ENCODE data around the gene ZNRF4.

ZNRF4 gene

GRCh38 chr19:5457709-5458108 is 2.5 kb downstream of the ZNRF4 start:
- Histone ChIP-seq H3K18ac (ENCODE audit: low read length) (no peak overlapping the region), H4K12ac (ENCODE audit: low read depth, low read length) (no peak overlapping the region), H3K79me2 (ENCODE audit: control insufficient read depth, insufficient read depth, low read length, poor library complexity) (no peaks in the 10 kb centered on the region), H3K14ac (ENCODE audit: low read length) (no peak overlapping the region), H2BK5ac (ENCODE audit: low read depth, low read length, poor library complexity) (no peak overlapping the region), H3K36me3 (ENCODE audit: control insufficient read depth in 1 of 2, insufficient read depth in 2 of 2, low read length in 2 of 2) (no peaks in the 10 kb centered on the region), H3K4ac (ENCODE audit: low read depth, low read length) (no peak overlapping the region), H3K9ac (ENCODE audit: low read length) (no peak overlapping the region), H4K91ac (ENCODE audit: low read depth, low read length) (no peak overlapping the region), H2BK12ac (ENCODE audit: low read length) (no peak overlapping the region), H3K4me1 (ENCODE audit: control insufficient read depth in 1 of 2, insufficient read depth in 2 of 2, low read length in 2 of 2) (no peaks in the 10 kb centered on the region), H2BK120ac (ENCODE audit: insufficient read depth, low read length, poor library complexity) (no peak overlapping the region), H3K27ac (ENCODE audit: low read depth, low read length) (no peak overlapping the region), H3K4me3 (ENCODE audit: low read depth, low read length) (no peak overlapping the region), H3K27me3 (ENCODE audit: insufficient read depth, low read length) (no peaks in the 10 kb centered on the region), H4K8ac (ENCODE audit: low read depth, low read length) (no peak overlapping the region), H3K79me1 (ENCODE audit: low read length) (no peaks in the 10 kb centered on the region), H2AK5ac (ENCODE audit: low read length) (no peak overlapping the region), H3K23ac (ENCODE audit: low read length) (no peak overlapping the region), H3K4me2 (ENCODE audit: low read length) (no peak overlapping the region), H2AFZ (ENCODE audit: insufficient read depth, low read length, poor library complexity) (no peak overlapping the region), H3K9me3 (ENCODE audit: insufficient read depth, low read depth, low read length) (peaks cover 6% of the 10 kb centered on the region)
- no peak for DNase-seq
- WGBS (ENCODE audit: extremely low coverage, insufficient coverage, insufficient read length): no CpG with 5 or more reads among the region's 9 CpGs

GRCh38 chr19:5458420-5458819 is 3.2 kb downstream of the ZNRF4 start:
- Histone ChIP-seq H3K4me3 (ENCODE audit: low read depth, low read length) (no peak overlapping the region), H3K79me1 (ENCODE audit: low read length) (no peaks in the 10 kb centered on the region), H3K36me3 (ENCODE audit: control insufficient read depth in 1 of 2, insufficient read depth in 2 of 2, low read length in 2 of 2) (no peaks in the 10 kb centered on the region), H3K14ac (ENCODE audit: low read length) (no peak overlapping the region), H3K23ac (ENCODE audit: low read length) (no peak overlapping the region), H3K27me3 (ENCODE audit: insufficient read depth, low read length) (no peaks in the 10 kb centered on the region), H2BK12ac (ENCODE audit: low read length) (no peak overlapping the region), H3K79me2 (ENCODE audit: control insufficient read depth, insufficient read depth, low read length, poor library complexity) (no peaks in the 10 kb centered on the region), H2AK5ac (ENCODE audit: low read length) (no peak overlapping the region), H3K4ac (ENCODE audit: low read depth, low read length) (no peak overlapping the region), H4K91ac (ENCODE audit: low read depth, low read length) (no peak overlapping the region), H2BK5ac (ENCODE audit: low read depth, low read length, poor library complexity) (no peak overlapping the region), H2BK120ac (ENCODE audit: insufficient read depth, low read length, poor library complexity) (no peak overlapping the region), H3K4me1 (ENCODE audit: control insufficient read depth in 1 of 2, insufficient read depth in 2 of 2, low read length in 2 of 2) (no peaks in the 10 kb centered on the region), H3K9me3 (ENCODE audit: insufficient read depth, low read depth, low read length) (peaks cover 3% of the 10 kb centered on the region), H3K27ac (ENCODE audit: low read depth, low read length) (no peak overlapping the region), H2AFZ (ENCODE audit: insufficient read depth, low read length, poor library complexity) (no peak overlapping the region), H3K18ac (ENCODE audit: low read length) (no peak overlapping the region), H4K12ac (ENCODE audit: low read depth, low read length) (no peak overlapping the region), H3K4me2 (ENCODE audit: low read length) (no peak overlapping the region), H4K8ac (ENCODE audit: low read depth, low read length) (no peak overlapping the region), H3K9ac (ENCODE audit: low read length) (no peak overlapping the region)
- WGBS (ENCODE audit: extremely low coverage, insufficient coverage, insufficient read length): no CpG with 5 or more reads among the region's 7 CpGs
- DNase-seq: no peak

- Histone ChIP-seq H2BK120ac (ENCODE audit: insufficient read depth, low read length, poor library complexity) (no peak overlapping the region), H4K12ac (ENCODE audit: low read depth, low read length) (no peak overlapping the region), H3K4me1 (ENCODE audit: control insufficient read depth in 1 of 2, insufficient read depth in 2 of 2, low read length in 2 of 2) (no peaks in the 10 kb centered on the region), H3K4me2 (ENCODE audit: low read length) (no peak overlapping the region), H2AK5ac (ENCODE audit: low read length) (no peak overlapping the region), H3K27me3 (ENCODE audit: insufficient read depth, low read length) (no peaks in the 10 kb centered on the region), H3K18ac (ENCODE audit: low read length) (no peak overlapping the region), H3K27ac (ENCODE audit: low read depth, low read length) (no peak overlapping the region), H4K8ac (ENCODE audit: low read depth, low read length) (no peak overlapping the region), H3K23ac (ENCODE audit: low read length) (no peak overlapping the region), H2AFZ (ENCODE audit: insufficient read depth, low read length, poor library complexity) (no peak overlapping the region), H3K36me3 (ENCODE audit: control insufficient read depth in 1 of 2, insufficient read depth in 2 of 2, low read length in 2 of 2) (no peaks in the 10 kb centered on the region), H2BK5ac (ENCODE audit: low read depth, low read length, poor library complexity) (no peak overlapping the region), H3K9me3 (ENCODE audit: insufficient read depth, low read depth, low read length) (peaks cover 3% of the 10 kb centered on the region), H3K4ac (ENCODE audit: low read depth, low read length) (no peak overlapping the region), H3K9ac (ENCODE audit: low read length) (no peak overlapping the region), H3K79me1 (ENCODE audit: low read length) (no peaks in the 10 kb centered on the region), H2BK12ac (ENCODE audit: low read length) (no peak overlapping the region), H3K79me2 (ENCODE audit: control insufficient read depth, insufficient read depth, low read length, poor library complexity) (no peaks in the 10 kb centered on the region), H4K91ac (ENCODE audit: low read depth, low read length) (no peak overlapping the region), H3K4me3 (ENCODE audit: low read depth, low read length) (no peak overlapping the region), H3K14ac (ENCODE audit: low read length) (no peak overlapping the region)
- WGBS (ENCODE audit: extremely low coverage, insufficient coverage, insufficient read length): no CpG with 5 or more reads among the region's 6 CpGs
- no peak for DNase-seq
Observed at GRCh38 chr19:5459360-5459759, 4.1 kb downstream of the ZNRF4 start.

- Histone ChIP-seq H3K14ac (ENCODE audit: low read length) (no peak overlapping the region), H3K79me2 (ENCODE audit: control insufficient read depth, insufficient read depth, low read length, poor library complexity) (no peaks in the 10 kb centered on the region), H2BK120ac (ENCODE audit: insufficient read depth, low read length, poor library complexity) (no peak overlapping the region), H3K4me1 (ENCODE audit: control insufficient read depth in 1 of 2, insufficient read depth in 2 of 2, low read length in 2 of 2) (no peaks in the 10 kb centered on the region), H2BK5ac (ENCODE audit: low read depth, low read length, poor library complexity) (no peak overlapping the region), H3K27ac (ENCODE audit: low read depth, low read length) (no peak overlapping the region), H2AK5ac (ENCODE audit: low read length) (no peak overlapping the region), H4K12ac (ENCODE audit: low read depth, low read length) (no peak overlapping the region), H3K9me3 (ENCODE audit: insufficient read depth, low read depth, low read length) (peaks cover 6% of the 10 kb centered on the region), H3K23ac (ENCODE audit: low read length) (no peak overlapping the region), H4K91ac (ENCODE audit: low read depth, low read length) (no peak overlapping the region), H3K9ac (ENCODE audit: low read length) (no peak overlapping the region), H3K18ac (ENCODE audit: low read length) (no peak overlapping the region), H3K4me2 (ENCODE audit: low read length) (no peak overlapping the region), H4K8ac (ENCODE audit: low read depth, low read length) (no peak overlapping the region), H3K27me3 (ENCODE audit: insufficient read depth, low read length) (no peaks in the 10 kb centered on the region), H3K4ac (ENCODE audit: low read depth, low read length) (no peak overlapping the region), H2AFZ (ENCODE audit: insufficient read depth, low read length, poor library complexity) (no peak overlapping the region), H3K36me3 (ENCODE audit: control insufficient read depth in 1 of 2, insufficient read depth in 2 of 2, low read length in 2 of 2) (no peaks in the 10 kb centered on the region), H2BK12ac (ENCODE audit: low read length) (no peak overlapping the region), H3K79me1 (ENCODE audit: low read length) (no peaks in the 10 kb centered on the region), H3K4me3 (ENCODE audit: low read depth, low read length) (no peak overlapping the region)
- no CpG with 5 or more reads among the region's 3 CpGs for WGBS (ENCODE audit: extremely low coverage, insufficient coverage, insufficient read length)
- DNase-seq: no peak
Observed at GRCh38 chr19:5460748-5461147, 5.5 kb downstream of the ZNRF4 start.
